Endothelial cell of umbilical vein (primary cell): ENCODE results near the gene CCDC142. TPM values are rescaled to one million over a fixed set of nuclear protein-coding genes. Genes with fewer than 3 reads are reported as not detected.

Experiments used
- BruUV-seq: library from RNA; stranded (reverse); fragments of 400-500 nt; replicated peaks from 2 replicates; lab custom pipeline; 2021; lab: Mats Ljungman, UMichigan
- CTCF ChIA-PET: fragments of 300-600, 350-600 bp; sonication (Branson Sonifier 250); formaldehyde crosslinking; loops from one replicate; lab custom pipeline; 2021; ENCODE audit warnings: antibody characterized with exemption, inconsistent platforms; lab: Charles Lee
- POLR2A ChIA-PET: fragments of 300-600, 350-600 bp; sonication (Branson Sonifier 250); formaldehyde crosslinking; loops from one replicate; lab custom pipeline; 2021; ENCODE audit warnings: antibody characterized with exemption, inconsistent platforms; lab: Charles Lee
- DNase-seq: peaks from one replicate; pipeline ENCODE4 v3.0.0-alpha.2; 2011; ENCODE audit warnings: low read depth, low spot score
- FAIRE-seq: peaks from 2 replicates; lab custom pipeline; 2011; peaks lifted over from hg19 to GRCh38; lab: Jason Lieb, UNC
- H2AFZ ChIP-seq: 2 replicates; pipeline ENCODE4 v1.6.0; 2012; ENCODE audit warnings: low read depth, low read length, control low read depth, inconsistent platforms
- H3K27ac ChIP-seq: 2 replicates; pipeline ENCODE4 v1.5.1; 2011; ENCODE audit warnings: low read depth, mild to moderate bottlenecking, control low read depth, low read length, moderate library complexity; ENCODE audit not compliant: insufficient read depth
- H3K27me3 ChIP-seq, 2 experiments: 2 replicates each; pipeline versions ENCODE4 v1.6.0 to v1.6.1; 2011; ENCODE audit warnings: low read length in 2 of 2, mixed read lengths in 1 of 2; ENCODE audit not compliant: control insufficient read depth in 2 of 2, insufficient read depth in 2 of 2
- H3K36me3 ChIP-seq, 2 experiments: 2 replicates in 1 of 2; 3 replicates in 1 of 2; pipeline ENCODE4 v1.5.1; 2011; ENCODE audit warnings: low read length in 2 of 2, mild to moderate bottlenecking in 1 of 2, moderate library complexity in 1 of 2; ENCODE audit not compliant: control insufficient read depth in 2 of 2, insufficient read depth in 2 of 2; ENCODE audit errors: extremely low read depth in 1 of 2
- H3K4me1 ChIP-seq: 3 replicates; pipeline ENCODE4 v1.5.1; 2011; ENCODE audit warnings: mild to moderate bottlenecking, low read length; ENCODE audit not compliant: control insufficient read depth, insufficient read depth; ENCODE audit errors: extremely low read depth
- H3K4me2 ChIP-seq: 2 replicates; pipeline ENCODE4 v1.6.1; 2011; ENCODE audit warnings: low read length, control low read depth, mixed read lengths; ENCODE audit not compliant: insufficient read depth
- H3K4me3 ChIP-seq, 3 experiments: fragments of 200-600 bp in 1 of 3; sonication (generic), shearing (Covaris generic) in 1 of 3; replicated peaks in 1 of 3; 2 replicates each; pipeline ENCODE4 v1.5.1; 2011 to 2016; ENCODE audit warnings: control low read depth in 3 of 3, low read length in 3 of 3, mild to moderate bottlenecking in 2 of 3, inconsistent platforms in 1 of 3, low read depth in 1 of 3, moderate library complexity in 1 of 3; ENCODE audit not compliant: insufficient read depth in 1 of 3
- H3K79me2 ChIP-seq: 2 replicates; pipeline ENCODE4 v1.6.0; 2012; ENCODE audit warnings: low read length, inconsistent platforms; ENCODE audit not compliant: control insufficient read depth, insufficient read depth
- H3K9ac ChIP-seq: replicated peaks from 2 replicates; pipeline ENCODE3; 2011; ENCODE audit warnings: low read length, control low read depth; ENCODE audit not compliant: insufficient read depth; ENCODE audit errors: extremely low read depth
- H3K9me1 ChIP-seq: replicated peaks from 3 replicates; pipeline ENCODE4 v1.6.0; 2011; ENCODE audit warnings: mild to moderate bottlenecking, low read length; ENCODE audit not compliant: control insufficient read depth, insufficient read depth; ENCODE audit errors: extremely low read depth
- H3K9me3 ChIP-seq: replicated peaks from 2 replicates; pipeline ENCODE4 v1.5.1; 2012; ENCODE audit warnings: low read length, inconsistent platforms; ENCODE audit not compliant: control insufficient read depth, insufficient read depth
- H4K20me1 ChIP-seq: replicated peaks from 2 replicates; pipeline ENCODE3; 2011; ENCODE audit warnings: mild to moderate bottlenecking, low read length; ENCODE audit not compliant: control insufficient read depth, insufficient read depth; ENCODE audit errors: extremely low read depth
- EZH2 ChIP-seq: IDR thresholded peaks from 2 replicates; pipeline ENCODE4 v1.6.1; 2012; ENCODE audit warnings: borderline replicate concordance, low read depth, mild to moderate bottlenecking, moderate library complexity, low read length, inconsistent platforms; ENCODE audit not compliant: severe bottlenecking
- FOS ChIP-seq: IDR thresholded peaks from 2 replicates; pipeline ENCODE4 v1.6.1; 2011; ENCODE audit warnings: mild to moderate bottlenecking, low read length, moderate library complexity, borderline replicate concordance; ENCODE audit not compliant: insufficient read depth
- GATA2 ChIP-seq: IDR thresholded peaks from 2 replicates; pipeline ENCODE4 v1.7.0; 2011; ENCODE audit warnings: low read depth, mild to moderate bottlenecking, moderate library complexity, mixed read lengths, low read length; ENCODE audit not compliant: insufficient read length, insufficient read depth
- JUN ChIP-seq: IDR thresholded peaks from 2 replicates; pipeline ENCODE4 v1.6.1; 2011; ENCODE audit warnings: borderline replicate concordance, low read depth; ENCODE audit not compliant: insufficient read length, insufficient read depth
- MYC ChIP-seq: IDR thresholded peaks from one replicate; pipeline ENCODE4 v1.6.1; 2011; ENCODE audit warnings: mild to moderate bottlenecking, low read depth, low read length
- POLR2A ChIP-seq: IDR thresholded peaks from 2 replicates; pipeline ENCODE4 v1.6.1; 2012; ENCODE audit warnings: low read depth, mild to moderate bottlenecking, control low read depth, low read length
- POLR2AphosphoS5 ChIP-seq: IDR thresholded peaks from 2 replicates; pipeline ENCODE4 v1.6.1; 2012; ENCODE audit warnings: low read depth, mild to moderate bottlenecking, control low read depth, low read length, moderate library complexity; ENCODE audit not compliant: insufficient read depth
- dilution Hi-C: fragments of 300-500 bp; cut with MboI; formaldehyde crosslinking; loops from one replicate; pipeline ENCODE4 v1.15.0; 2019; ENCODE audit warnings: low sequenced_read_pairs; ENCODE audit not compliant: extremely low pct_ligation_motif_present
- intact Hi-C: fragments of 100-400 bp; cut with micrococcal nuclease; formaldehyde crosslinking; loops from one replicate; pipeline ENCODE4 v1.10.0; 2022
- polyA plus RNA-seq, 4 experiments: library from polyadenylated mRNA; depleted of rRNA in 3 of 4; stranded (reverse) in 3 of 4; unstranded in 1 of 4; fragments of >200 nt; gene quantifications; 2 replicates each; pipeline versions ENCODE4 v1.2.1 to v1.2.3, GENCODE V29; 2011 to 2012; ENCODE audit warnings: missing spikeins in 1 of 4
- total RNA-seq: library from RNA; stranded (reverse); gene quantifications from 2 replicates; pipeline ENCODE4 v1.2.3, GENCODE V29; 2021
- TF ChIP-seq, protein P1 (sequence below): IDR thresholded peaks from 2 replicates; pipeline ENCODE4 v1.6.1; 2011; ENCODE audit not compliant: insufficient read depth, insufficient read length
- TF ChIP-seq, protein P2 (sequence below), 2 donors: IDR thresholded peaks; 1 replicate in 1 of 2; 2 replicates in 1 of 2; pipeline ENCODE4 v1.5.1; 2011; ENCODE audit warnings: low read length in 2 of 2, mild to moderate bottlenecking in 2 of 2, moderate library complexity in 2 of 2, control low read depth in 1 of 2, inconsistent platforms in 1 of 2, low read depth in 1 of 2; ENCODE audit not compliant: insufficient read depth in 1 of 2; ENCODE audit errors: extremely low read depth in 1 of 2

The CCDC142 gene
- total and polyA plus RNA-seq, 2 donors (not counting 3 experiments of a cell fraction or from before 2014, with no cell fraction given), result 12.8 to 23.8 TPM

DNA sequence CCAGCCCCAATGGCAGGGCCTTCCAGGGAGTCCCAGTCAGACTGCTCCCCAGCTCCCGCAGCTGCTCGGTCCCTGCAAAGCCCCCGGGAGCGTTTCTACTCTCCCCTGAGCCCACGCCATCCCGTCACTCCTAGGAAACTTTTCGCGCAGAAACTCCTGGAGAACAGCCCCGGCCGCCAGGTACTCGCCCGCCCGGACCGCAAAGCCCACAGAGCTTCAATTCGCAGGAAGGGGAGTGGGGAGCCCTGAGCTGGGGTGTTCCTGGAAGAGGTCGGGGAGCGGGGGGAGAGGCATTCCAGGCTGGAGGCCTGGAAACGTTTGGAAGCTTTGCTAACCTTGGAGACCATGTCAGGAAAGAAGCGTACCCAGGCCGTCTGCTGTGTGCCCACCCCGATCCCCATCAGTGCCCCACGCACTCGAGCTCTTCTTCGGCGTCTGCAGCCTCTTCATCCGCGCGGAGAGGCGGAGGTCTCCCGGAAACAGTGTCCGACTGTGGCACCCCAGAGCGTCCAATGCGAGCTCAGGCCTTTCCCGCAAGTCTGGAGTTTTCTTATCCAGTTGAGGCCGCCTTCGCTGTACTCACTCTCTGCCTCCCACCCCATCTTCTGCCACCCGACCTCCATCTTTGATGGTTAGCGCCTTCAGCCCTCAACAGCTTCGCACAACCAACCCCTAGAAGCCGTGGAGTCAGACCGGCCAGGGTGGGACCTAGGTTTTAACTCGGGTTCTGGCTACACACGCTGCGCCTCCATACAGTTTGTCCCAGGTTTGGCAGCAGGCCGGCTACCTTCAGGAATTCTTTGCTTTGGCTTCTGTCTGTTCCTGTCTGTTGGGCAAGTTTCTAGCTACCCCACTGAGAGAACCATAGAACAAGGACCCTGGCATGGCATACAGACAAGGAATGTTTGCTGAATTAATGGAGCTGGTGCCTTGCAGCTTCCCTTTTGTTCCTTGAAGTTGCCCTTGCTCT, 21.0 kb upstream of the CCDC142 start:
- Histone ChIP-seq H3K36me3 (peaks cover 0 to 4% of the 10 kb centered on the region in 2 experiments), H3K27me3 (peaks cover 15 to 29% of the 10 kb centered on the region in 2 experiments), H3K27ac (peak overlapping the region; percentile 59), H3K4me1 (peaks cover 36% of the 10 kb centered on the region), H3K9me1 (no peaks in the 10 kb centered on the region), H4K20me1 (no peaks in the 10 kb centered on the region), H3K79me2 (peaks cover 4% of the 10 kb centered on the region), H3K9ac (peak overlapping the region; percentile 46), H3K4me2 (peak overlapping the region; percentile 62), H2AFZ (peak overlapping the region; percentile 41), H3K4me3 (peak overlapping the region in 2 of 3 experiments; percentile 50 to 55), H3K9me3 (no peaks in the 10 kb centered on the region)
- FAIRE-seq, result peak; percentile 38
- intact Hi-C loops, result loop anchor here (1.0 to 5.0 kb wide), 2 partner anchors 20 to 149 kb away; partner anchors contain the start of genes SEMA4F and TTC31
- TSS peak; percentile 57 for BruUV-seq
- CTCF ChIA-PET, result interaction anchor here (0.7 to 1.9 kb wide), 7 partner anchors 11 to 112 kb away, joined by 3 to 10 read pairs (median 3); partner anchors contain the start of genes CCDC142, LOXL3, MRPL53 and TTC31
- POLR2A ChIA-PET, result interaction anchor here (1.0 to 1.3 kb wide), 2 partner anchors 22 to 46 kb away, joined by 4 read pairs; partner anchors contain the start of genes DQX1 and WBP1
- DNase-seq, result peak; percentile 22
- TF ChIP-seq GATA2 (no peak), POLR2A (no peak), JUN (no peak), FOS (no peak), MYC (no peak), POLR2AphosphoS5 (no peak), EZH2 (no peak)
- TF ChIP-seq, protein P1, sequence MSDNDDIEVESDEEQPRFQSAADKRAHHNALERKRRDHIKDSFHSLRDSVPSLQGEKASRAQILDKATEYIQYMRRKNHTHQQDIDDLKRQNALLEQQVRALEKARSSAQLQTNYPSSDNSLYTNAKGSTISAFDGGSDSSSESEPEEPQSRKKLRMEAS, result no peak
- TF ChIP-seq, protein P2, sequence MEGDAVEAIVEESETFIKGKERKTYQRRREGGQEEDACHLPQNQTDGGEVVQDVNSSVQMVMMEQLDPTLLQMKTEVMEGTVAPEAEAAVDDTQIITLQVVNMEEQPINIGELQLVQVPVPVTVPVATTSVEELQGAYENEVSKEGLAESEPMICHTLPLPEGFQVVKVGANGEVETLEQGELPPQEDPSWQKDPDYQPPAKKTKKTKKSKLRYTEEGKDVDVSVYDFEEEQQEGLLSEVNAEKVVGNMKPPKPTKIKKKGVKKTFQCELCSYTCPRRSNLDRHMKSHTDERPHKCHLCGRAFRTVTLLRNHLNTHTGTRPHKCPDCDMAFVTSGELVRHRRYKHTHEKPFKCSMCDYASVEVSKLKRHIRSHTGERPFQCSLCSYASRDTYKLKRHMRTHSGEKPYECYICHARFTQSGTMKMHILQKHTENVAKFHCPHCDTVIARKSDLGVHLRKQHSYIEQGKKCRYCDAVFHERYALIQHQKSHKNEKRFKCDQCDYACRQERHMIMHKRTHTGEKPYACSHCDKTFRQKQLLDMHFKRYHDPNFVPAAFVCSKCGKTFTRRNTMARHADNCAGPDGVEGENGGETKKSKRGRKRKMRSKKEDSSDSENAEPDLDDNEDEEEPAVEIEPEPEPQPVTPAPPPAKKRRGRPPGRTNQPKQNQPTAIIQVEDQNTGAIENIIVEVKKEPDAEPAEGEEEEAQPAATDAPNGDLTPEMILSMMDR (IDR thresholded peaks at IDR 0.05; ENCODE audit: extremely low read depth in 1 of 2, insufficient read depth in 1 of 2, low read depth in 1 of 2, low read length in 2 of 2), result no peak
- dilution Hi-C loops, result no loop called here
